GM23338 (cell line): ENCODE results near the gene CYSTM1. TPM values are rescaled to one million over a fixed set of nuclear protein-coding genes. Genes with fewer than 3 reads are reported as not detected.

Source experiments
- ATAC-seq: fragments of 200-7000 bp; cut with Tn5 transposase; 3 replicates; pipeline ENCODE4 v1.9.1; 2020
- DNase-seq: peaks from one replicate; pipeline ENCODE4 v3.0.0-alpha.2; 2015; ENCODE audit warnings: low spot score
- H2AFZ ChIP-seq: fragments of 200-600 bp; sonication (generic); 2 replicates; pipeline ENCODE4 v1.8.0; 2016; ENCODE audit warnings: antibody characterized with exemption, mild to moderate bottlenecking, moderate library complexity
- H3F3A ChIP-seq: fragments of 200-600 bp; sonication (generic); replicated peaks from 2 replicates; pipeline ENCODE4 v1.8.0; 2017; ENCODE audit warnings: antibody characterized with exemption, mixed run types, low read depth
- H3K27ac ChIP-seq: fragments of 200-600 bp; sonication (generic); 2 replicates; pipeline ENCODE4 v1.6.1; 2016; ENCODE audit warnings: low read depth
- H3K27me3 ChIP-seq: fragments of 200-600 bp; sonication (generic); 2 replicates; pipeline ENCODE4 v1.8.0; 2016; ENCODE audit warnings: mild to moderate bottlenecking, mixed run types, moderate library complexity; ENCODE audit not compliant: insufficient read depth
- H3K36me3 ChIP-seq: fragments of 200-600 bp; sonication (generic); 2 replicates; pipeline ENCODE4 v1.8.0; 2016; ENCODE audit warnings: mild to moderate bottlenecking; ENCODE audit not compliant: insufficient read depth
- H3K4me1 ChIP-seq: fragments of 200-600 bp; sonication (generic); 2 replicates; pipeline ENCODE4 v1.8.0; 2016; ENCODE audit warnings: mild to moderate bottlenecking, moderate library complexity; ENCODE audit not compliant: insufficient read depth
- H3K4me2 ChIP-seq: fragments of 200-600 bp; sonication (generic); 2 replicates; pipeline ENCODE4 v1.7.1; 2017; ENCODE audit warnings: mixed run types
- H3K4me3 ChIP-seq: fragments of 200-600 bp; sonication (generic); 2 replicates; pipeline ENCODE4 v1.6.1; 2016; ENCODE audit warnings: mixed run types
- H3K79me2 ChIP-seq: fragments of 200-600 bp; sonication (generic); replicated peaks from 2 replicates; pipeline ENCODE4 v1.8.0; 2017; ENCODE audit warnings: mild to moderate bottlenecking; ENCODE audit not compliant: insufficient read depth
- H3K9me2 ChIP-seq: fragments of 200-600 bp; sonication (generic); 2 replicates; pipeline ENCODE4 v1.8.0; 2017; ENCODE audit not compliant: insufficient read depth
- H4K20me1 ChIP-seq: fragments of 200-600 bp; sonication (generic); replicated peaks from 2 replicates; pipeline ENCODE4 v1.8.0; 2017; ENCODE audit warnings: mild to moderate bottlenecking; ENCODE audit not compliant: insufficient read depth
- H3K27ac Mint-ChIP-seq: 2 replicates; pipeline ENCODE4 v1.8.0; 2020; ENCODE audit warnings: inconsistent platforms, mild to moderate bottlenecking, moderate library complexity, mixed read lengths
- H3K27me3 Mint-ChIP-seq: 3 replicates; pipeline ENCODE4 v1.8.0; 2022; ENCODE audit warnings: low read depth, mild to moderate bottlenecking, moderate library complexity, mixed read lengths, inconsistent platforms; ENCODE audit not compliant: insufficient read depth, poor library complexity
- H3K36me3 Mint-ChIP-seq: 3 replicates; pipeline ENCODE4 v1.8.0; 2021; ENCODE audit warnings: low read depth, mild to moderate bottlenecking, inconsistent platforms, moderate library complexity, mixed read lengths
- H3K4me1 Mint-ChIP-seq: 3 replicates; pipeline ENCODE4 v1.8.0; 2020; ENCODE audit warnings: mild to moderate bottlenecking, inconsistent platforms, mixed read lengths
- H3K4me3 Mint-ChIP-seq: 3 replicates; pipeline ENCODE4 v1.8.0; 2021; ENCODE audit warnings: moderate library complexity, mild to moderate bottlenecking, inconsistent platforms, mixed read lengths
- H3K9me3 Mint-ChIP-seq: 3 replicates; pipeline ENCODE4 v1.8.0; 2020; ENCODE audit warnings: moderate library complexity, mild to moderate bottlenecking, inconsistent platforms, mixed read lengths
- CREB1 ChIP-seq: fragments of 250-450 bp; sonication (Bioruptor Pico); IDR thresholded peaks from 2 replicates; pipeline ENCODE4 v1.5.0; 2020; ENCODE audit warnings: low read depth, mild to moderate bottlenecking, moderate library complexity
- EZH2 ChIP-seq: fragments of 200-600 bp; sonication (generic); IDR thresholded peaks from one replicate; pipeline ENCODE4 v1.8.0; 2017; ENCODE audit warnings: antibody characterized with exemption, mild to moderate bottlenecking, low read depth; ENCODE audit not compliant: unreplicated experiment
- EZH2phosphoT487 ChIP-seq: fragments of 200-600 bp; sonication (generic); IDR thresholded peaks from one replicate; pipeline ENCODE4 v1.8.1; 2018; ENCODE audit warnings: antibody characterized with exemption; ENCODE audit not compliant: unreplicated experiment
- JUNB ChIP-seq: IDR thresholded peaks from one replicate; pipeline ENCODE4 v1.6.1; 2016; ENCODE audit warnings: antibody characterized with exemption; ENCODE audit not compliant: unreplicated experiment
- NANOG ChIP-seq: IDR thresholded peaks from 2 replicates; pipeline ENCODE4 v1.6.1; 2016; ENCODE audit warnings: antibody characterized with exemption, borderline replicate concordance
- POLR2AphosphoS5 ChIP-seq: IDR thresholded peaks from 2 replicates; pipeline ENCODE4 v1.6.1; 2016; ENCODE audit warnings: antibody characterized with exemption, low read depth
- STAT1 ChIP-seq: IDR thresholded peaks from one replicate; pipeline ENCODE4 v1.6.1; 2016; ENCODE audit warnings: antibody characterized with exemption; ENCODE audit not compliant: unreplicated experiment
- ZNF114 ChIP-seq: fragments of 250-450 bp; sonication (Bioruptor Pico); IDR thresholded peaks from 2 replicates; pipeline ENCODE4 v1.5.0; 2020; ENCODE audit warnings: mild to moderate bottlenecking, moderate library complexity
- ZNF331 ChIP-seq: fragments of 250-450 bp; sonication (Bioruptor Pico); IDR thresholded peaks from 2 replicates; pipeline ENCODE4 v1.5.0; 2020; ENCODE audit warnings: low read depth, mild to moderate bottlenecking, moderate library complexity
- polyA plus RNA-seq: library from polyadenylated mRNA; unstranded; fragments of >200 nt; fragmentation: Nextera tagmentation; extraction: Ambion mirVana; gene quantifications from 2 replicates; pipeline ENCODE4 v1.2.1, GENCODE V29; 2016
- total RNA-seq: library from RNA; depleted of rRNA; stranded (reverse); fragments of >200 nt; shearing (Covaris generic); gene quantifications from 2 replicates; pipeline ENCODE4 v1.2.3, GENCODE V29; 2014
- TF ChIP-seq, protein P1 (sequence below), 2 experiments: fragments of 200-600 bp in 1 of 2; sonication (generic) in 1 of 2; conservative IDR thresholded peaks; 2 replicates each; pipeline versions ENCODE4 v1.5.1 to v1.6.1; 2016 to 2017; ENCODE audit warnings: antibody characterized with exemption in 2 of 2, low read depth in 2 of 2, mild to moderate bottlenecking in 2 of 2, moderate library complexity in 1 of 2
- TF ChIP-seq, protein P2 (sequence below): IDR thresholded peaks from one replicate; pipeline ENCODE4 v1.6.1; 2018; ENCODE audit warnings: antibody characterized with exemption; ENCODE audit not compliant: unreplicated experiment
- TF ChIP-seq, protein P3 (sequence below): IDR thresholded peaks from 2 replicates; pipeline ENCODE4 v1.6.1; 2016; ENCODE audit warnings: antibody characterized with exemption
- TF ChIP-seq, protein P4 (sequence below): fragments of 250-450 bp; sonication (Bioruptor Pico); IDR thresholded peaks from 2 replicates; pipeline ENCODE4 v1.5.0; 2020; ENCODE audit warnings: mild to moderate bottlenecking, moderate library complexity

Gene CYSTM1
- total and polyA plus RNA-seq, 2 experiments from 2014 or later: 14.4 to 46.0 TPM

GRCh38 chr5:140159014-140159927, 15.7 kb upstream of the CYSTM1 start:
- ATAC-seq (no peak), DNase-seq (no peak)
- peaks cover 13% of the 10 kb centered on the region; the same call in 1 of the 2 replicates for H3K27me3 ChIP-seq
- Mint-ChIP-seq H3K27me3 (peaks cover 4% of the 10 kb centered on the region), H3K27ac (no peak overlapping the region), H3K4me1 (peaks cover 8% of the 10 kb centered on the region; the same call in 2 of the 3 replicates), H3K36me3 (no peaks in the 10 kb centered on the region), H3K9me3 (no peaks in the 10 kb centered on the region), H3K4me3 (no peak overlapping the region)
- no peaks in the 10 kb centered on the region for H3F3A ChIP-seq
- H3K4me2 ChIP-seq: no peak overlapping the region
- H3K9me2 ChIP-seq: no peaks in the 10 kb centered on the region
- H3K4me3 ChIP-seq: no peak overlapping the region
- H4K20me1 ChIP-seq: no peaks in the 10 kb centered on the region
- no peak overlapping the region for H3K27ac ChIP-seq
- H3K79me2 ChIP-seq: no peaks in the 10 kb centered on the region
- no peaks in the 10 kb centered on the region for H3K4me1 ChIP-seq
- H2AFZ ChIP-seq: no peak overlapping the region
- H3K36me3 ChIP-seq: no peaks in the 10 kb centered on the region
- TF ChIP-seq POLR2AphosphoS5 (no peak), NANOG (no peak), CREB1 (no peak), JUNB (no peak), EZH2phosphoT487 (no peak), ZNF331 (no peak), ZNF114 (no peak), STAT1 (no peak), EZH2 (no peak)
- TF ChIP-seq, protein P1, sequence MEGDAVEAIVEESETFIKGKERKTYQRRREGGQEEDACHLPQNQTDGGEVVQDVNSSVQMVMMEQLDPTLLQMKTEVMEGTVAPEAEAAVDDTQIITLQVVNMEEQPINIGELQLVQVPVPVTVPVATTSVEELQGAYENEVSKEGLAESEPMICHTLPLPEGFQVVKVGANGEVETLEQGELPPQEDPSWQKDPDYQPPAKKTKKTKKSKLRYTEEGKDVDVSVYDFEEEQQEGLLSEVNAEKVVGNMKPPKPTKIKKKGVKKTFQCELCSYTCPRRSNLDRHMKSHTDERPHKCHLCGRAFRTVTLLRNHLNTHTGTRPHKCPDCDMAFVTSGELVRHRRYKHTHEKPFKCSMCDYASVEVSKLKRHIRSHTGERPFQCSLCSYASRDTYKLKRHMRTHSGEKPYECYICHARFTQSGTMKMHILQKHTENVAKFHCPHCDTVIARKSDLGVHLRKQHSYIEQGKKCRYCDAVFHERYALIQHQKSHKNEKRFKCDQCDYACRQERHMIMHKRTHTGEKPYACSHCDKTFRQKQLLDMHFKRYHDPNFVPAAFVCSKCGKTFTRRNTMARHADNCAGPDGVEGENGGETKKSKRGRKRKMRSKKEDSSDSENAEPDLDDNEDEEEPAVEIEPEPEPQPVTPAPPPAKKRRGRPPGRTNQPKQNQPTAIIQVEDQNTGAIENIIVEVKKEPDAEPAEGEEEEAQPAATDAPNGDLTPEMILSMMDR (conservative IDR thresholded peaks at IDR 0.05; ENCODE audit: low read depth in 2 of 2): no peak
- TF ChIP-seq, protein P2, sequence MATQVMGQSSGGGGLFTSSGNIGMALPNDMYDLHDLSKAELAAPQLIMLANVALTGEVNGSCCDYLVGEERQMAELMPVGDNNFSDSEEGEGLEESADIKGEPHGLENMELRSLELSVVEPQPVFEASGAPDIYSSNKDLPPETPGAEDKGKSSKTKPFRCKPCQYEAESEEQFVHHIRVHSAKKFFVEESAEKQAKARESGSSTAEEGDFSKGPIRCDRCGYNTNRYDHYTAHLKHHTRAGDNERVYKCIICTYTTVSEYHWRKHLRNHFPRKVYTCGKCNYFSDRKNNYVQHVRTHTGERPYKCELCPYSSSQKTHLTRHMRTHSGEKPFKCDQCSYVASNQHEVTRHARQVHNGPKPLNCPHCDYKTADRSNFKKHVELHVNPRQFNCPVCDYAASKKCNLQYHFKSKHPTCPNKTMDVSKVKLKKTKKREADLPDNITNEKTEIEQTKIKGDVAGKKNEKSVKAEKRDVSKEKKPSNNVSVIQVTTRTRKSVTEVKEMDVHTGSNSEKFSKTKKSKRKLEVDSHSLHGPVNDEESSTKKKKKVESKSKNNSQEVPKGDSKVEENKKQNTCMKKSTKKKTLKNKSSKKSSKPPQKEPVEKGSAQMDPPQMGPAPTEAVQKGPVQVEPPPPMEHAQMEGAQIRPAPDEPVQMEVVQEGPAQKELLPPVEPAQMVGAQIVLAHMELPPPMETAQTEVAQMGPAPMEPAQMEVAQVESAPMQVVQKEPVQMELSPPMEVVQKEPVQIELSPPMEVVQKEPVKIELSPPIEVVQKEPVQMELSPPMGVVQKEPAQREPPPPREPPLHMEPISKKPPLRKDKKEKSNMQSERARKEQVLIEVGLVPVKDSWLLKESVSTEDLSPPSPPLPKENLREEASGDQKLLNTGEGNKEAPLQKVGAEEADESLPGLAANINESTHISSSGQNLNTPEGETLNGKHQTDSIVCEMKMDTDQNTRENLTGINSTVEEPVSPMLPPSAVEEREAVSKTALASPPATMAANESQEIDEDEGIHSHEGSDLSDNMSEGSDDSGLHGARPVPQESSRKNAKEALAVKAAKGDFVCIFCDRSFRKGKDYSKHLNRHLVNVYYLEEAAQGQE: no peak
- TF ChIP-seq, protein P3, sequence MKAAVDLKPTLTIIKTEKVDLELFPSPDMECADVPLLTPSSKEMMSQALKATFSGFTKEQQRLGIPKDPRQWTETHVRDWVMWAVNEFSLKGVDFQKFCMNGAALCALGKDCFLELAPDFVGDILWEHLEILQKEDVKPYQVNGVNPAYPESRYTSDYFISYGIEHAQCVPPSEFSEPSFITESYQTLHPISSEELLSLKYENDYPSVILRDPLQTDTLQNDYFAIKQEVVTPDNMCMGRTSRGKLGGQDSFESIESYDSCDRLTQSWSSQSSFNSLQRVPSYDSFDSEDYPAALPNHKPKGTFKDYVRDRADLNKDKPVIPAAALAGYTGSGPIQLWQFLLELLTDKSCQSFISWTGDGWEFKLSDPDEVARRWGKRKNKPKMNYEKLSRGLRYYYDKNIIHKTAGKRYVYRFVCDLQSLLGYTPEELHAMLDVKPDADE: no peak
- TF ChIP-seq, protein P4, sequence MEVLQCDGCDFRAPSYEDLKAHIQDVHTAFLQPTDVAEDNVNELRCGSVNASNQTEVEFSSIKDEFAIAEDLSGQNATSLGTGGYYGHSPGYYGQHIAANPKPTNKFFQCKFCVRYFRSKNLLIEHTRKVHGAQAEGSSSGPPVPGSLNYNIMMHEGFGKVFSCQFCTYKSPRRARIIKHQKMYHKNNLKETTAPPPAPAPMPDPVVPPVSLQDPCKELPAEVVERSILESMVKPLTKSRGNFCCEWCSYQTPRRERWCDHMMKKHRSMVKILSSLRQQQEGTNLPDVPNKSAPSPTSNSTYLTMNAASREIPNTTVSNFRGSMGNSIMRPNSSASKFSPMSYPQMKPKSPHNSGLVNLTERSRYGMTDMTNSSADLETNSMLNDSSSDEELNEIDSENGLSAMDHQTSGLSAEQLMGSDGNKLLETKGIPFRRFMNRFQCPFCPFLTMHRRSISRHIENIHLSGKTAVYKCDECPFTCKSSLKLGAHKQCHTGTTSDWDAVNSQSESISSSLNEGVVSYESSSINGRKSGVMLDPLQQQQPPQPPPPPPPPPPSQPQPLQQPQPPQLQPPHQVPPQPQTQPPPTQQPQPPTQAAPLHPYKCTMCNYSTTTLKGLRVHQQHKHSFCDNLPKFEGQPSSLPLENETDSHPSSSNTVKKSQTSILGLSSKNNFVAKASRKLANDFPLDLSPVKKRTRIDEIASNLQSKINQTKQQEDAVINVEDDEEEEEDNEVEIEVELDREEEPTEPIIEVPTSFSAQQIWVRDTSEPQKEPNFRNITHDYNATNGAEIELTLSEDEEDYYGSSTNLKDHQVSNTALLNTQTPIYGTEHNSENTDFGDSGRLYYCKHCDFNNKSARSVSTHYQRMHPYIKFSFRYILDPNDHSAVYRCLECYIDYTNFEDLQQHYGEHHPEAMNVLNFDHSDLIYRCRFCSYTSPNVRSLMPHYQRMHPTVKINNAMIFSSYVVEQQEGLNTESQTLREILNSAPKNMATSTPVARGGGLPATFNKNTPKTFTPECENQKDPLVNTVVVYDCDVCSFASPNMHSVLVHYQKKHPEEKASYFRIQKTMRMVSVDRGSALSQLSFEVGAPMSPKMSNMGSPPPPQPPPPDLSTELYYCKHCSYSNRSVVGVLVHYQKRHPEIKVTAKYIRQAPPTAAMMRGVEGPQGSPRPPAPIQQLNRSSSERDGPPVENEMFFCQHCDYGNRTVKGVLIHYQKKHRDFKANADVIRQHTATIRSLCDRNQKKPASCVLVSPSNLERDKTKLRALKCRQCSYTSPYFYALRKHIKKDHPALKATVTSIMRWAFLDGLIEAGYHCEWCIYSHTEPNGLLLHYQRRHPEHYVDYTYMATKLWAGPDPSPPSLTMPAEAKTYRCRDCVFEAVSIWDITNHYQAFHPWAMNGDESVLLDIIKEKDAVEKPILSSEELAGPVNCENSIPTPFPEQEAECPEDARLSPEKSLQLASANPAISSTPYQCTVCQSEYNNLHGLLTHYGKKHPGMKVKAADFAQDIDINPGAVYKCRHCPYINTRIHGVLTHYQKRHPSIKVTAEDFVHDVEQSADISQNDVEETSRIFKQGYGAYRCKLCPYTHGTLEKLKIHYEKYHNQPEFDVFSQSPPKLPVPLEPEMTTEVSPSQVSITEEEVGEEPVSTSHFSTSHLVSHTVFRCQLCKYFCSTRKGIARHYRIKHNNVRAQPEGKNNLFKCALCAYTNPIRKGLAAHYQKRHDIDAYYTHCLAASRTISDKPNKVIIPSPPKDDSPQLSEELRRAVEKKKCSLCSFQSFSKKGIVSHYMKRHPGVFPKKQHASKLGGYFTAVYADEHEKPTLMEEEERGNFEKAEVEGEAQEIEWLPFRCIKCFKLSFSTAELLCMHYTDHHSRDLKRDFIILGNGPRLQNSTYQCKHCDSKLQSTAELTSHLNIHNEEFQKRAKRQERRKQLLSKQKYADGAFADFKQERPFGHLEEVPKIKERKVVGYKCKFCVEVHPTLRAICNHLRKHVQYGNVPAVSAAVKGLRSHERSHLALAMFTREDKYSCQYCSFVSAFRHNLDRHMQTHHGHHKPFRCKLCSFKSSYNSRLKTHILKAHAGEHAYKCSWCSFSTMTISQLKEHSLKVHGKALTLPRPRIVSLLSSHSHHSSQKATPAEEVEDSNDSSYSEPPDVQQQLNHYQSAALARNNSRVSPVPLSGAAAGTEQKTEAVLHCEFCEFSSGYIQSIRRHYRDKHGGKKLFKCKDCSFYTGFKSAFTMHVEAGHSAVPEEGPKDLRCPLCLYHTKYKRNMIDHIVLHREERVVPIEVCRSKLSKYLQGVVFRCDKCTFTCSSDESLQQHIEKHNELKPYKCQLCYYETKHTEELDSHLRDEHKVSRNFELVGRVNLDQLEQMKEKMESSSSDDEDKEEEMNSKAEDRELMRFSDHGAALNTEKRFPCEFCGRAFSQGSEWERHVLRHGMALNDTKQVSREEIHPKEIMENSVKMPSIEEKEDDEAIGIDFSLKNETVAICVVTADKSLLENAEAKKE (CRISPR knock-in tag): no peak
